ENCODE results near the gene TMEM178A.

TMEM178A gene

GRCh38 chr2:39683022-39683699 is 17.4 kb downstream of the TMEM178A start:
- no peak overlapping the region for H2AFZ ChIP-seq (ENCODE audit: low read depth, low read length)

GRCh38 chr2:39684464-39684863 is 18.7 kb downstream of the TMEM178A start:
- Histone ChIP-seq H3K9me3 (ENCODE audit: insufficient read depth, low read length, severe bottlenecking) (no peaks in the 10 kb centered on the region), H3K36me3 (ENCODE audit: insufficient read depth, low read length) (no peaks in the 10 kb centered on the region), H4K20me1 (ENCODE audit: insufficient read depth, low read length) (no peaks in the 10 kb centered on the region), H2AFZ (ENCODE audit: low read depth, low read length) (no peak overlapping the region), H3K27me3 (ENCODE audit: insufficient read depth, low read length, poor library complexity) (no peaks in the 10 kb centered on the region), H3K9ac (ENCODE audit: low read depth, low read length) (no peak overlapping the region), H3K27ac (ENCODE audit: low read length) (no peak overlapping the region), H3K4me1 (ENCODE audit: insufficient read depth, low read length) (no peaks in the 10 kb centered on the region), H3K79me2 (ENCODE audit: insufficient read depth, low read length) (no peaks in the 10 kb centered on the region), H3K4me2 (ENCODE audit: insufficient read depth, low read length) (no peak overlapping the region), H3K4me3 (ENCODE audit: low read depth in 1 of 2, low read length in 2 of 2) (no peak overlapping the region)
- TF ChIP-seq EZH2 (IDR thresholded peaks at IDR 0.05; ENCODE audit: borderline replicate concordance, low read depth, low read length, severe bottlenecking) (no peak), CTCF (IDR thresholded peaks at IDR 0.05; ENCODE audit: borderline replicate concordance, extremely low read depth, low read length, poor library complexity, severe bottlenecking) (no peak)
- ATAC-seq (ENCODE audit: insufficient read depth, low read depth) (no peak), DNase-seq (no peak)

More at GRCh38 chr2:39683022-39683699, 17.4 kb downstream of the TMEM178A start:
- ATAC-seq (ENCODE audit: insufficient read depth, low read depth): no peak
- H3K9ac ChIP-seq (ENCODE audit: low read depth, low read length): no peak overlapping the region
- no peak for DNase-seq
- H4K20me1 ChIP-seq (ENCODE audit: insufficient read depth, low read length): no peaks in the 10 kb centered on the region
- TF ChIP-seq EZH2 (IDR thresholded peaks at IDR 0.05; ENCODE audit: borderline replicate concordance, low read depth, low read length, severe bottlenecking) (no peak), CTCF (IDR thresholded peaks at IDR 0.05; ENCODE audit: borderline replicate concordance, extremely low read depth, low read length, poor library complexity, severe bottlenecking) (no peak)
- no peaks in the 10 kb centered on the region for H3K4me1 ChIP-seq (ENCODE audit: insufficient read depth, low read length)
- H3K4me2 ChIP-seq (ENCODE audit: insufficient read depth, low read length): no peak overlapping the region
- H3K27ac ChIP-seq (ENCODE audit: low read length): no peak overlapping the region
- H3K27me3 ChIP-seq (ENCODE audit: insufficient read depth, low read length, poor library complexity): no peaks in the 10 kb centered on the region
- no peak overlapping the region for H3K4me3 ChIP-seq (ENCODE audit: low read depth in 1 of 2, low read length in 2 of 2)
- peaks cover 2% of the 10 kb centered on the region for H3K9me3 ChIP-seq (ENCODE audit: insufficient read depth, low read length, severe bottlenecking)
- no peaks in the 10 kb centered on the region for H3K79me2 ChIP-seq (ENCODE audit: insufficient read depth, low read length)
- H3K36me3 ChIP-seq (ENCODE audit: insufficient read depth, low read length): no peaks in the 10 kb centered on the region

GRCh38 chr2:39685126-39685525 is 19.4 kb downstream of the TMEM178A start:
- Histone ChIP-seq H3K27ac (ENCODE audit: low read length) (no peak overlapping the region), H3K4me2 (ENCODE audit: insufficient read depth, low read length) (no peak overlapping the region), H3K9me3 (ENCODE audit: insufficient read depth, low read length, severe bottlenecking) (no peaks in the 10 kb centered on the region), H3K4me3 (ENCODE audit: low read depth in 1 of 2, low read length in 2 of 2) (no peak overlapping the region), H3K27me3 (ENCODE audit: insufficient read depth, low read length, poor library complexity) (no peaks in the 10 kb centered on the region), H2AFZ (ENCODE audit: low read depth, low read length) (no peak overlapping the region), H3K4me1 (ENCODE audit: insufficient read depth, low read length) (no peaks in the 10 kb centered on the region), H3K9ac (ENCODE audit: low read depth, low read length) (no peak overlapping the region), H3K79me2 (ENCODE audit: insufficient read depth, low read length) (no peaks in the 10 kb centered on the region), H3K36me3 (ENCODE audit: insufficient read depth, low read length) (no peaks in the 10 kb centered on the region), H4K20me1 (ENCODE audit: insufficient read depth, low read length) (no peaks in the 10 kb centered on the region)
- TF ChIP-seq CTCF (IDR thresholded peaks at IDR 0.05; ENCODE audit: borderline replicate concordance, extremely low read depth, low read length, poor library complexity, severe bottlenecking): no peak
- no peak for TF ChIP-seq EZH2 (IDR thresholded peaks at IDR 0.05; ENCODE audit: borderline replicate concordance, low read depth, low read length, severe bottlenecking)
- ATAC-seq (ENCODE audit: insufficient read depth, low read depth) (no peak), DNase-seq (no peak)
